Retinal pigment epithelial cell (primary cell): ENCODE data around the gene STXBP6.

Experiments used
- DNase-seq: peaks from one replicate; pipeline ENCODE4 v3.0.0-alpha.2; 2010; ENCODE audit warnings: low read depth
- H3K4me3 ChIP-seq: 2 replicates; pipeline ENCODE4 v1.5.1; 2011; ENCODE audit warnings: mild to moderate bottlenecking, low read length, control low read depth, moderate library complexity
- CTCF ChIP-seq: conservative IDR thresholded peaks from 2 replicates; pipeline ENCODE4 v1.5.1; 2011; ENCODE audit warnings: low read depth, low read length, control low read depth, inconsistent platforms

The STXBP6 gene

GRCh38 chr14:25044106-25044698, 5.7 kb downstream of the STXBP6 start:
- no peak for TF ChIP-seq CTCF
- DNase-seq = no peak

DNA sequence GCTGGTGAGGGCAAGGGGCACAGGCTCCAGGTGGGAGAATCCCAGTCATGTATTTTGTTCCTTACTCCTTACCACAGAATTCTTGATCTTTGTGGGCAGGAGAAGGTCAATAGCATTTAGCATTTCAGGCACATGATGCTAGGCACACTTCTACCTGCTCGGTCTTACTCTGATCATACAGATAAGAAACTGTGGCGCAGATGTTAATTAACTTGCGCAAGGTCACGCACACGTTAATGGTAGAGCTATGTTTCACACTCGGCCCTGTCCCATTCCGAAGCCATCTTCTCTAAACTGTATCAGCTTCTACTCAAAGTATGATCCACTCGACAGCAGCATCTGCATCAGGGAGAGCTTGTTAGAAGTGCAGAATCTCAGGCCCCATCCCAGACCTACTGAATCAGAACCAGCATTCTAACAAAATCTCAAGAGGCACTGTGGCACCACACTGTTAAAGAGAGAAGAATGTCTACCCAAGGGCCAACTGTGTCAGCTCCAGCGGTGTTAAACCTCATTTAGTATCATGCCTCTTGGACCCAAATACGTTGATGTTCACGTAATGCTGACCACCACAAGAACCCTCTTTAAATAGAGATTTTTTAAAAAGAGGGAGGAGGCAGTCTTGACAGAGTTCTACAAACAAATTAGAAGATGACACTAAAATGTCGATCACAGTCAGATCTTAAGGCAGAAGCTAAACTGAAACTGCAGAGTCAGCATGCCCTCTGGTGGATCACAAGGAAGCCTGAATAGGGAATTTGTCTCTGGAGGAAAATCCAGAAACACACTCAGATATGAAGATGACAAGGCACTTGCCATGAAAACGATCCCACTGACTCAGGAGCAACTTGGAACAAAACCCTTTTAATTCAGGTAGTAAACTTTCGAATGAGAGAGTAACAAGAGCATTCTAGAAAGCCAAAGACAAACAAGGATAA, 7.3 kb downstream of the STXBP6 start:
- no peak for DNase-seq
- peak; percentile 61 for TF ChIP-seq CTCF
- H3K4me3 ChIP-seq = no peak overlapping the region

More at GRCh38 chr14:25044106-25044698, 5.7 kb downstream of the STXBP6 start:
- no peak overlapping the region for H3K4me3 ChIP-seq

- no peak for TF ChIP-seq CTCF
- no peak for DNase-seq
Measured at GRCh38 chr14:25041898-25042297, 8.0 kb downstream of the STXBP6 start.

DNA sequence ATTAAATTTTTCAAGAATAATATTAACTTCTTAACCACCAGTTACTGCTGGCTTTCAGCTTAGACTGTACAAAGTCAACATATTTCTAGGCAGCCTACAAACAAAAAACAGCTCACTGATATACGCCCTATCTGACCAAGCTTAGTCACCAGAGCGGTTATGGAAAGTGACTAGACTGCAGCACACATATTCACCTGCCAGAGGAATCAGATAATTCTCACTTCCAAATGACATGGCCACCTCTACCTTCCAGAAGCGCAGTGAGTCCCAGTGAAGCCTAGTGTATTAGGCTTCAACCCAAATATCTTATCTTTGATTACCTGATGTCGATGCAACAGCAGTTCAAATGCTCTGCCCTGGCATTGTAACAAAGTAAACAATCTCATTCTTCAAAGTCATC, 8.5 kb downstream of the STXBP6 start:
- H3K4me3 ChIP-seq = no peak overlapping the region
- TF ChIP-seq CTCF = no peak
- DNase-seq = no peak

More at GRCh38 chr14:25041898-25042297, 8.0 kb downstream of the STXBP6 start:
- no peak overlapping the region for H3K4me3 ChIP-seq

DNA sequence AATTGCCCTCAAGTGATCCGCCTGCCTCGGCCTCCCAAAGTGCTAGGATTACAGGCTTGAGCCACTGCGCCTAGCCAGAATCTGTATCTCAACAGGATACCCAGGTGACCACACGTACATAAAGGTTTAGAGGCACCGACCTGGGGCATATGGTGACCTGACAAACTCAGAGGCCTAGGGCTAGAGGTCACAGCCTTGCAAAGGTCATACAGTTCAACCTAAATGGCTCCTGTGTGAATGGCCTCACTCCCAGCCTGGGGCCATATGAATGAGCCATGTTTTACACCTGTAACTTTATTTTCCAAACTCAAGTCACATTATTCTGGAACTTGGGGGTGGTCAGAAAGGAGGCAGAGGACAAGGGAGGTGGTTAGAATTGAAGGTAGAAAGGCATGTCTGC, 10.0 kb downstream of the STXBP6 start:
- DNase-seq = no peak
- H3K4me3 ChIP-seq = no peak overlapping the region
- no peak for TF ChIP-seq CTCF

GRCh38 chr14:25038044-25038668, 11.8 kb downstream of the STXBP6 start:
- no peak overlapping the region for H3K4me3 ChIP-seq
- TF ChIP-seq CTCF = no peak
- no peak for DNase-seq
